Mucosa of rectum (tissue), 2 donors: ENCODE data around the gene AIRE.

ENCODE experiments used
- H3K27ac ChIP-seq, 2 donors: one replicate each; pipeline ENCODE4 v1.7.0; 2013; ENCODE audit warnings: inconsistent platforms in 2 of 2, low read depth in 2 of 2, low read length in 2 of 2
- H3K27me3 ChIP-seq, 2 donors: one replicate each; pipeline ENCODE4 v1.7.0; 2013; ENCODE audit warnings: low read length in 2 of 2; ENCODE audit not compliant: control insufficient read depth in 2 of 2, insufficient read depth in 2 of 2
- H3K36me3 ChIP-seq, 2 donors: one replicate each; pipeline ENCODE4 v1.7.0; 2013; ENCODE audit warnings: low read length in 2 of 2; ENCODE audit not compliant: control insufficient read depth in 2 of 2, insufficient read depth in 2 of 2
- H3K4me1 ChIP-seq, 2 donors: one replicate each; pipeline ENCODE4 v1.7.0; 2013; ENCODE audit warnings: low read length in 2 of 2, mild to moderate bottlenecking in 1 of 2; ENCODE audit not compliant: control insufficient read depth in 2 of 2, insufficient read depth in 2 of 2
- H3K4me3 ChIP-seq, 2 donors: one replicate each; pipeline ENCODE4 v1.7.0; 2013; ENCODE audit warnings: low read length in 2 of 2
- H3K9ac ChIP-seq, 2 donors: one replicate each; pipeline ENCODE4 v1.7.0; 2013; ENCODE audit warnings: low read length in 2 of 2, low read depth in 1 of 2, mild to moderate bottlenecking in 1 of 2
- H3K9me3 ChIP-seq, 2 donors: one replicate each; pipeline ENCODE4 v1.7.0; 2013; ENCODE audit warnings: low read length in 2 of 2; ENCODE audit not compliant: control insufficient read depth in 2 of 2
- donor health status: healthy.
- donor health status: Normal muscosa, but diverticular disease.

Gene AIRE

DNA sequence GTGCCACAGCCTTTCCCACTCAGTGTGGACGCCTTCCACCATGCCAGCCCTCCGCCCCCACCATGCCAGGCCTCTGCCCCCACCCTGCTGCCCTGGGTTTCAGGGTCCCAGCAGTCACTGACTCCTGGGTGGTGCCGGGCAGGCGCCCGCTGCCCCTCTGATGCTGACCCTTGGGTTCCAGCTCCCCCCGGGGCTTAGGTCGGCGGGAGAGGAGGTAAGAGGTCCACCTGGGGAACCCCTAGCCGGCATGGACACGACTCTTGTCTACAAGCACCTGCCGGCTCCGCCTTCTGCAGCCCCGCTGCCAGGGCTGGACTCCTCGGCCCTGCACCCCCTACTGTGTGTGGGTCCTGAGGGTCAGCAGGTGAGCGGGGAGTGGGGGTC is 7.1 kb downstream of the AIRE start:
- no peaks in the 10 kb centered on the region for H3K9me3 ChIP-seq
- H3K4me1 ChIP-seq, result peaks cover 6 to 15% of the 10 kb centered on the region in 2 donors
- H3K9ac ChIP-seq, result no peak overlapping the region
- no peaks in the 10 kb centered on the region for H3K27me3 ChIP-seq
- no peak overlapping the region for H3K4me3 ChIP-seq
- H3K27ac ChIP-seq, result no peak overlapping the region
- H3K36me3 ChIP-seq, result no peaks in the 10 kb centered on the region

- H3K4me3 ChIP-seq, result no peak overlapping the region
- no peak overlapping the region for H3K27ac ChIP-seq
- no peak overlapping the region for H3K9ac ChIP-seq
- no peaks in the 10 kb centered on the region for H3K9me3 ChIP-seq
- H3K27me3 ChIP-seq, result no peaks in the 10 kb centered on the region
- no peaks in the 10 kb centered on the region for H3K36me3 ChIP-seq
- peaks cover 7 to 18% of the 10 kb centered on the region in 2 donors for H3K4me1 ChIP-seq
These were observed 8.0 kb downstream of the AIRE start for GRCh38 chr21:44293551-44294231.

DNA sequence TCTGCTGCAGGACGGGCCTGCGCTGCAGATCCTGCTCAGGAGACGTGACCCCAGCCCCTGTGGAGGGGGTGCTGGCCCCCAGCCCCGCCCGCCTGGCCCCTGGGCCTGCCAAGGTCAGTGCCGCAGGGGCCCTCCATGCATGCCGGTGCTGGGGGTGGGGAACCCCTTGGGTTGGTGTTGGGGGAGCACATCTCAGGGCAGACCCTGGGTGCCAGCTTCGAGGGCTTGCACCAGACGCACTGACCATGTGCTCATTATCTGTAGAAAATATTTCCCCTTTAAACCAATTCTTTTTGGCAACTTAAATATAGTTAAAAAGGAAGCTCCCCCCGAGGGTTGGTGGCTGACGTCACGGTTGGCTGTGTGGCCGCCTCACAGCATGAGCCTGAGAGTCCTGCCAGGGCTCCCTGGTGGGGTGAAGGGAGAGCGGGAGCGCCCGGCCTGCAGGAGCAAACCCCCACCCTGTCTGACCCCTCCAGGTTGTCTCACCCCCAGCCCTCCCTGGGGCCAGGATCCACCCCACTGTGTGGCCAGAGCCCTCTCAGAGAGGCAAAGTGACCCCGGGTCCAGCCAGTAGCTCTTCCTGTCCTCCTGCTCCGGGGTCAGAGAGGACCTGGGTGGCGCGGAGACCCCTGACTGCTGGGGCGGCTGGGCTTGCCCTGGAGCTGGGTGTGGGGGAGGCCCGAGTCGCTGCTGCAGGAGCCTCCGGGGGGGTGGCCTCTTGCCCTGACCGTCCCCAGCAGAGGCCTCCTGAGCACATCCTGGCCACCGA is 8.9 kb downstream of the AIRE start:
- H3K9me3 ChIP-seq, result no peaks in the 10 kb centered on the region
- H3K27ac ChIP-seq, result no peak overlapping the region
- no peak overlapping the region for H3K4me3 ChIP-seq
- H3K36me3 ChIP-seq, result no peaks in the 10 kb centered on the region
- no peaks in the 10 kb centered on the region for H3K27me3 ChIP-seq
- H3K4me1 ChIP-seq, result peaks cover 13 to 24% of the 10 kb centered on the region in 2 donors
- no peak overlapping the region for H3K9ac ChIP-seq

GRCh38 chr21:44295163-44295573 is 9.5 kb downstream of the AIRE start:
- Histone ChIP-seq H3K4me1 (peaks cover 14 to 26% of the 10 kb centered on the region in 2 donors), H3K9me3 (no peaks in the 10 kb centered on the region), H3K9ac (no peak overlapping the region), H3K4me3 (no peak overlapping the region), H3K27ac (no peak overlapping the region), H3K27me3 (no peaks in the 10 kb centered on the region), H3K36me3 (no peaks in the 10 kb centered on the region)

DNA sequence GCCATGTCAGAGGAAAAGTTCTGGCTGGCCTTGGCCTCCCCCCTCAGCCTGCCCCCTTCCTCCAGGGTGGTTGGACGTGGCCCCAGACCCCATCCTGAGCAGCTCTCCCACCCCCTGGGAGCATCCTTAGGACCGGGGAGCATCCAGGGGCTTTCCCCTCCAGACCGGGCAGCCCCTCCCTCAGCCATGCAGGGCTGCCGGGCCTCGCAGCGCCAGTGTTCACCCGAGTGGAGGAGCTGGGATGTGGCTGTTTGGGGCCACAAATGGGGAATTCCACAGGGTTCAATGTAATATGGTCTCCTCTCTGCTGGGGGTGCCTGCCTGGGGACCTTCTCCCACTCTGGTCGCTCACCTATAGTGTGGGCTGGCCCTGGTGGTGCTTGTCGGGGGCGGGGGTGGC is 10.0 kb downstream of the AIRE start:
- Histone ChIP-seq H3K27ac (no peak overlapping the region), H3K4me1 (peaks cover 14 to 26% of the 10 kb centered on the region in 2 donors), H3K36me3 (no peaks in the 10 kb centered on the region), H3K27me3 (no peaks in the 10 kb centered on the region), H3K9ac (no peak overlapping the region), H3K9me3 (no peaks in the 10 kb centered on the region), H3K4me3 (no peak overlapping the region)

GRCh38 chr21:44296103-44296519 is 10.4 kb downstream of the AIRE start:
- Histone ChIP-seq H3K4me3 (no peak overlapping the region), H3K9me3 (no peaks in the 10 kb centered on the region), H3K27ac (no peak overlapping the region), H3K36me3 (no peaks in the 10 kb centered on the region), H3K4me1 (peaks cover 18 to 30% of the 10 kb centered on the region in 2 donors), H3K9ac (no peak overlapping the region), H3K27me3 (no peaks in the 10 kb centered on the region)

DNA sequence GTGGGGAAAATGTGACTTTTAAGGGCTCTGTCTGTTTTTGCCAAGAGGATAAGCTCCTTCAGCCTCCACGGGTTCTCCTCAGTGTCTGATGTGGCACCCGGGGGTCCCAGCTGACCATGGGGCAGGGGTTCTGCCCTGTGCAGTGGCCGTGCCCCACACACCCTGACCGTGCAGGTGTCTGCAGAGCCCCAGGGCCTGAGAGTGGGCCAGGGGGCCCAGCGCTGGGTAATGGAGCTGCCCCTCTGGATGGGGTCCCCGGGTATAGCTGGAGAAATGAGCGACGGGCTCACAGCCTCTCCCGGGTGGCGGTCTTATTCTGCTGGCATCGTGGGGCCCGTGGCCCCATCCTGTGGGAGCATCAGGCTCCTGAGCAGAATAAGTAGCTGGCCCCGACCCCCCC is 11.2 kb downstream of the AIRE start:
- H3K9me3 ChIP-seq, result no peaks in the 10 kb centered on the region
- no peak overlapping the region for H3K4me3 ChIP-seq
- no peak overlapping the region for H3K27ac ChIP-seq
- no peaks in the 10 kb centered on the region for H3K27me3 ChIP-seq
- H3K4me1 ChIP-seq, result peaks cover 25 to 38% of the 10 kb centered on the region in 2 donors
- H3K36me3 ChIP-seq, result no peaks in the 10 kb centered on the region
- H3K9ac ChIP-seq, result no peak overlapping the region

- Histone ChIP-seq H3K9me3 (no peaks in the 10 kb centered on the region), H3K27me3 (no peaks in the 10 kb centered on the region), H3K36me3 (no peaks in the 10 kb centered on the region), H3K9ac (no peak overlapping the region), H3K27ac (no peak overlapping the region), H3K4me1 (peaks cover 32 to 45% of the 10 kb centered on the region in 2 donors), H3K4me3 (no peak overlapping the region)
These were observed 12.0 kb downstream of the AIRE start for GRCh38 chr21:44297525-44298290.

DNA sequence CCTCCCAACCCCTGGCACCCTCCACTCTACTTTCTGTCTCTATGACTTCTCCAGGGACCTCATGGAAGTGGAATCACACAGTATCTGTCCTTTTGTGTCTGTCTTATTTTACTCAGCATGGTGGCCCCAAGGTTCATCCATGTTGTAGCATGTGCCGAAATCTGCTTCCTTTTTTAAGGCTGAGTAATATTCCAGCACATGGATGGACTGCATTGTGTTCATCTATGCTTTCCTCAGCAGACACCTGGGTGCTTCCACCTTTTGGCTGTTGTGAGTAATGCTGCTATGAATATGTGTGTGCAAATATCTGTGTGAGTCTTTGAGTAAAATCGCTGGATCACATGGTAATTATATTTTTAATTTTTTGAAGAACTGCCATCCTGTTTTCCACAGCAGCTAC is 12.6 kb downstream of the AIRE start:
- peaks cover 32 to 50% of the 10 kb centered on the region in 2 donors for H3K4me1 ChIP-seq
- no peak overlapping the region for H3K9ac ChIP-seq
- H3K27ac ChIP-seq, result no peak overlapping the region
- no peaks in the 10 kb centered on the region for H3K9me3 ChIP-seq
- H3K4me3 ChIP-seq, result no peak overlapping the region
- no peaks in the 10 kb centered on the region for H3K36me3 ChIP-seq
- H3K27me3 ChIP-seq, result no peaks in the 10 kb centered on the region

DNA sequence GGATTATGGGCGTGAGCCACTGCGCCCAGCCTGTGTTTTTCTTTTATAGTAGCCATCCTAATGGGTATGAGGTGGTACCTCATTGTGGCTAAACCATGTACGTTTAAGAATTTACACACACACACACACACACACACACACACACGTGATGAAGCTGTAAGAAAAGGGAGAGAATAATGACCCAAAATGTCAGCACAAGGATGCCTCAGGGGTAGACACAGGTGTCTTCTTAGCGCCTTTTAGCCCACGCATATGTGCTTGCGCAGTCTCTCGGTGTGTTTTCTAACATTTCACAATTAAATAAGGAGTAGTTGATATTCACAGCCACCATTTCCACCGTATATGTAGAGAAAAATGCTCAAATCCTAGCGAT is 13.4 kb downstream of the AIRE start:
- Histone ChIP-seq H3K9ac (peak overlapping the region; percentile 77 to 88), H3K4me1 (peaks cover 40 to 53% of the 10 kb centered on the region in 2 donors), H3K9me3 (no peaks in the 10 kb centered on the region), H3K27me3 (no peaks in the 10 kb centered on the region), H3K4me3 (peak overlapping the region; percentile 69 to 73), H3K36me3 (no peaks in the 10 kb centered on the region), H3K27ac (peak overlapping the region; percentile 93 to 96)
